CD14-positive monocyte (primary cell): Measurements from ENCODE around the gene ATXN7L1. TPM values are rescaled to one million over a fixed set of nuclear protein-coding genes. Genes with fewer than 3 reads are reported as not detected.

Source experiments
- DNase-seq, 3 donors: peaks; one replicate each; pipeline ENCODE4 v3.0.0-alpha.2; 2011 to 2022
- H2AFZ ChIP-seq: 2 replicates; pipeline ENCODE4 v1.6.0; 2012; ENCODE audit warnings: mild to moderate bottlenecking, low read depth, low read length, inconsistent platforms; ENCODE audit not compliant: insufficient read depth, poor library complexity, severe bottlenecking
- H3K27ac ChIP-seq, 2 donors: 1 replicate in 1 of 2; 2 replicates in 1 of 2; pipeline ENCODE4 v1.5.1; 2012 to 2013; ENCODE audit warnings: low read length in 2 of 2, control low read depth in 1 of 2, inconsistent platforms in 1 of 2, low read depth in 1 of 2, mild to moderate bottlenecking in 1 of 2
- H3K27me3 ChIP-seq, 2 donors: one replicate each; pipeline versions ENCODE4 v1.6.0 to v1.6.1; 2011 to 2013; ENCODE audit warnings: low read length in 2 of 2; ENCODE audit not compliant: control insufficient read depth in 2 of 2, insufficient read depth in 2 of 2
- H3K36me3 ChIP-seq, 2 donors: replicated peaks in 1 of 2; 1 replicate in 1 of 2; 2 replicates in 1 of 2; pipeline versions ENCODE4 v1.5.1 to v1.6.1; 2012 to 2013; ENCODE audit warnings: low read length in 2 of 2, control low read depth in 1 of 2, inconsistent platforms in 1 of 2, mild to moderate bottlenecking in 1 of 2; ENCODE audit not compliant: insufficient read depth in 2 of 2, control insufficient read depth in 1 of 2
- H3K4me1 ChIP-seq, 2 donors: 1 replicate in 1 of 2; 2 replicates in 1 of 2; pipeline versions ENCODE4 v1.5.1 to v1.6.1; 2012 to 2013; ENCODE audit warnings: low read length in 2 of 2, control low read depth in 1 of 2, inconsistent platforms in 1 of 2, mild to moderate bottlenecking in 1 of 2, moderate library complexity in 1 of 2; ENCODE audit not compliant: insufficient read depth in 2 of 2, control insufficient read depth in 1 of 2
- H3K4me2 ChIP-seq: replicated peaks from 2 replicates; pipeline ENCODE3; 2012; ENCODE audit warnings: low read length, moderate library complexity, mild to moderate bottlenecking; ENCODE audit not compliant: poor library complexity, severe bottlenecking; ENCODE audit errors: extremely low read depth
- H3K4me3 ChIP-seq, 3 experiments: fragments of 200-600 bp in 1 of 3; sonication (generic) in 1 of 3; replicated peaks in 1 of 3; 1 replicate in 2 of 3; 2 replicates in 1 of 3; pipeline ENCODE4 v1.5.1; 2011 to 2013; ENCODE audit warnings: low read length in 3 of 3, mild to moderate bottlenecking in 3 of 3, control low read depth in 2 of 3, low read depth in 2 of 3, inconsistent platforms in 1 of 3, moderate library complexity in 1 of 3
- H3K79me2 ChIP-seq: 2 replicates; pipeline ENCODE4 v1.6.0; 2012; ENCODE audit warnings: mild to moderate bottlenecking, control low read depth, inconsistent platforms, low read length, moderate library complexity; ENCODE audit not compliant: insufficient read depth
- H3K9ac ChIP-seq: 2 replicates; pipeline ENCODE4 v1.6.0; 2017; ENCODE audit warnings: low read length, mild to moderate bottlenecking; ENCODE audit not compliant: insufficient read depth, poor library complexity, severe bottlenecking
- H3K9me3 ChIP-seq, 2 donors: replicated peaks in 1 of 2; 1 replicate in 1 of 2; 2 replicates in 1 of 2; pipeline versions ENCODE4 v1.5.1 to v1.6.1; 2012 to 2013; ENCODE audit warnings: low read length in 2 of 2, control low read depth in 1 of 2; ENCODE audit not compliant: control insufficient read depth in 1 of 2, insufficient read depth in 1 of 2
- H4K20me1 ChIP-seq: 2 replicates; pipeline ENCODE4 v1.6.0; 2012; ENCODE audit warnings: mild to moderate bottlenecking, low read length, control low read depth, moderate library complexity; ENCODE audit not compliant: insufficient read depth
- H3K27ac Mint-ChIP-seq, 7 donors: one replicate each; pipeline ENCODE4 v1.8.0; 2020; ENCODE audit warnings: mild to moderate bottlenecking in 7 of 7, mixed read lengths in 7 of 7, moderate library complexity in 6 of 7, inconsistent platforms in 2 of 7
- H3K27me3 Mint-ChIP-seq, 3 donors: one replicate each; pipeline ENCODE4 v1.8.0; 2021 to 2022; ENCODE audit warnings: low read depth in 3 of 3, mild to moderate bottlenecking in 3 of 3, mixed read lengths in 3 of 3, moderate library complexity in 3 of 3, inconsistent platforms in 1 of 3
- H3K36me3 Mint-ChIP-seq, 2 donors: one replicate each; pipeline ENCODE4 v1.8.0; 2020; ENCODE audit warnings: mixed read lengths in 2 of 2, inconsistent platforms in 1 of 2, mild to moderate bottlenecking in 1 of 2
- H3K4me1 Mint-ChIP-seq: one replicate; pipeline ENCODE4 v1.8.0; 2020; ENCODE audit warnings: mild to moderate bottlenecking, mixed read lengths
- H3K4me3 Mint-ChIP-seq, 2 donors: one replicate each; pipeline ENCODE4 v1.8.0; 2020; ENCODE audit warnings: mild to moderate bottlenecking in 2 of 2, mixed read lengths in 2 of 2, moderate library complexity in 1 of 2
- H3K9me3 Mint-ChIP-seq, 7 donors: one replicate each; pipeline ENCODE4 v1.8.0; 2020 to 2022; ENCODE audit warnings: mixed read lengths in 7 of 7, mild to moderate bottlenecking in 6 of 7, moderate library complexity in 6 of 7, inconsistent platforms in 2 of 7
- WGBS: methylation state at CpG from one replicate; pipeline ENCODE4 v1.1.5; 2013; ENCODE audit warnings: missing lambda C conversion rate; ENCODE audit not compliant: insufficient coverage; 5-methylcytosine and 5-hydroxymethylcytosine counted together
- intact Hi-C, 2 donors: fragments of 100-400 bp; cut with micrococcal nuclease; formaldehyde crosslinking; loops; one replicate each; pipeline versions ENCODE4 v1.15.0 to v1.15.1; 2023
- polyA plus RNA-seq, 3 donors: library from polyadenylated mRNA; depleted of rRNA in 1 of 3; unstranded in 2 of 3; stranded (reverse) in 1 of 3; fragments of 300-500 nt in 2 of 3; fragments of >200 nt in 1 of 3; fragmentation: Illumina TruSeq in 2 of 3; gene quantifications; 1 replicate in 2 of 3; 2 replicates in 1 of 3; pipeline ENCODE4 v1.2.3, GENCODE V29; 2012 to 2021
- TF ChIP-seq, protein P1 (sequence below): fragments of 200-600 bp; IDR thresholded peaks from one replicate; pipeline ENCODE4 v1.8.0; 2022; ENCODE audit warnings: antibody characterized with exemption, mild to moderate bottlenecking

The ATXN7L1 gene
- polyA plus RNA-seq, 3 donors, result 4.5 to 12.2 (median 11.2) TPM

- Histone ChIP-seq H4K20me1 (no peaks in the 10 kb centered on the region), H3K36me3 (no peaks in the 10 kb centered on the region), H3K79me2 (peaks cover 2% of the 10 kb centered on the region), H3K27me3 (no peaks in the 10 kb centered on the region), H3K4me1 (peaks cover 10 to 14% of the 10 kb centered on the region in 2 donors), H3K9ac (no peak overlapping the region), H3K4me2 (no peak overlapping the region), H3K27ac (no peak overlapping the region), H3K4me3 (no peak overlapping the region), H3K9me3 (no peaks in the 10 kb centered on the region), H2AFZ (no peak overlapping the region)
- Mint-ChIP-seq H3K36me3 (peaks cover 6% of the 10 kb centered on the region in 2 donors), H3K4me3 (no peak overlapping the region), H3K27me3 (no peaks in the 10 kb centered on the region), H3K4me1 (peaks cover 24% of the 10 kb centered on the region), H3K9me3 (peaks cover 0 to 3% (median 0%) of the 10 kb centered on the region in 7 donors), H3K27ac (peak overlapping the region in 1 of 7 donors; percentile 12)
- no peak for DNase-seq
- intact Hi-C loops, result loop anchor here in 1 of 2 donors (10.0 kb wide), 1 partner anchor 190 kb away; the partner anchor contains the start of gene ATXN7L1
- TF ChIP-seq, protein P1, sequence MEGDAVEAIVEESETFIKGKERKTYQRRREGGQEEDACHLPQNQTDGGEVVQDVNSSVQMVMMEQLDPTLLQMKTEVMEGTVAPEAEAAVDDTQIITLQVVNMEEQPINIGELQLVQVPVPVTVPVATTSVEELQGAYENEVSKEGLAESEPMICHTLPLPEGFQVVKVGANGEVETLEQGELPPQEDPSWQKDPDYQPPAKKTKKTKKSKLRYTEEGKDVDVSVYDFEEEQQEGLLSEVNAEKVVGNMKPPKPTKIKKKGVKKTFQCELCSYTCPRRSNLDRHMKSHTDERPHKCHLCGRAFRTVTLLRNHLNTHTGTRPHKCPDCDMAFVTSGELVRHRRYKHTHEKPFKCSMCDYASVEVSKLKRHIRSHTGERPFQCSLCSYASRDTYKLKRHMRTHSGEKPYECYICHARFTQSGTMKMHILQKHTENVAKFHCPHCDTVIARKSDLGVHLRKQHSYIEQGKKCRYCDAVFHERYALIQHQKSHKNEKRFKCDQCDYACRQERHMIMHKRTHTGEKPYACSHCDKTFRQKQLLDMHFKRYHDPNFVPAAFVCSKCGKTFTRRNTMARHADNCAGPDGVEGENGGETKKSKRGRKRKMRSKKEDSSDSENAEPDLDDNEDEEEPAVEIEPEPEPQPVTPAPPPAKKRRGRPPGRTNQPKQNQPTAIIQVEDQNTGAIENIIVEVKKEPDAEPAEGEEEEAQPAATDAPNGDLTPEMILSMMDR, result no peak
- WGBS, result no CpG with 5 or more reads among the region's 3 CpGs
These were observed 191.2 kb downstream of the ATXN7L1 start for GRCh38 chr7:105685161-105685560.

DNA sequence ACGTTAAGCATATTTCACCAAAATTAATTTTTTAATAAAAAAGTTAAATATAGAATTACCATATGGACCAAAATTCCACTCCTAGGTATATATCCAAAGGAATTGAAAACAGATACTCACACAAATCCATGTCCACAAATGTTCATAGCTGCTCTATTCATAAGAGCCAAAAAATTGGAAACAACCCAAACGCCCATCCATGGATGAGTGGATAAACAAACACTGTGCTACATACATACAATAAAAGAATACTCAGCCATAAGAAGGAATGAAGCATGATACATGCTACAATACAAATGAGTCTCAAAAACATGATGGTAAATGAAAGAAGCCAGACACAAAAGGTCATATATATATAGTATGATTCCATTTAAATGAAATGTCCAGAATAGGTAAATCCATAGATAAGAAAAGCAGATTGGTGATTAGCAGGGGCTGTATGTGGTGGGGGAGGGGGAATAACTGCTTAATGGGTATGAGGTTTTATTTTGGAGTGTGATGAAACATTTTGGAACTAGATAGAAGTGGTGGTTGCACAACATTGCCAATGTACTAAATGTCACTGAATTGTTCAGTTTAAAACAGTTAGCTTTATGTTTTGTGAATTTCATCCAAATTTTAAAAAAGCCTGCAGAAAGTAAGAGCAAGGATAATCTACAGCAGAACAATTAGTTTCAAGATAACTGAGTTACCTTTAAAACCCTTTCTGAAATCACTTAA is 193.9 kb downstream of the ATXN7L1 start:
- DNase-seq, result no peak
- Histone ChIP-seq H3K27me3 (no peaks in the 10 kb centered on the region), H3K9ac (no peak overlapping the region), H2AFZ (no peak overlapping the region), H3K79me2 (peaks cover 24% of the 10 kb centered on the region), H3K4me3 (no peak overlapping the region), H3K4me2 (no peak overlapping the region), H3K9me3 (no peaks in the 10 kb centered on the region), H3K36me3 (no peaks in the 10 kb centered on the region), H3K4me1 (peaks cover 29 to 38% of the 10 kb centered on the region in 2 donors), H4K20me1 (no peaks in the 10 kb centered on the region), H3K27ac (no peak overlapping the region)
- Mint-ChIP-seq H3K4me1 (peaks cover 48% of the 10 kb centered on the region), H3K9me3 (peaks cover 0 to 3% (median 0%) of the 10 kb centered on the region in 7 donors), H3K27ac (peak overlapping the region in 3 of 7 donors; percentile 3 to 47 (median 28)), H3K27me3 (no peaks in the 10 kb centered on the region), H3K36me3 (peaks cover 6% of the 10 kb centered on the region in 2 donors), H3K4me3 (no peak overlapping the region)
- WGBS, result no CpG with 5 or more reads among the region's 2 CpGs
- TF ChIP-seq, protein P1, result no peak
- intact Hi-C loops, result loop anchor here in 1 of 2 donors (10.0 kb wide), 1 partner anchor 192 kb away; the partner anchor contains the start of gene ATXN7L1
